T-helper 1 cell (primary cell): ENCODE results near the gene RGS9.
"Not testable (repeated sequence)": the region's sequence is repeated elsewhere in the genome, so short reads cannot be mapped to it uniquely, and the experiment has no call there.

Experiments used
- DNase-seq, 5 donors: peaks; one replicate each; pipeline ENCODE4 v3.0.0-alpha.2; 2012 to 2020

The RGS9 gene

DNA sequence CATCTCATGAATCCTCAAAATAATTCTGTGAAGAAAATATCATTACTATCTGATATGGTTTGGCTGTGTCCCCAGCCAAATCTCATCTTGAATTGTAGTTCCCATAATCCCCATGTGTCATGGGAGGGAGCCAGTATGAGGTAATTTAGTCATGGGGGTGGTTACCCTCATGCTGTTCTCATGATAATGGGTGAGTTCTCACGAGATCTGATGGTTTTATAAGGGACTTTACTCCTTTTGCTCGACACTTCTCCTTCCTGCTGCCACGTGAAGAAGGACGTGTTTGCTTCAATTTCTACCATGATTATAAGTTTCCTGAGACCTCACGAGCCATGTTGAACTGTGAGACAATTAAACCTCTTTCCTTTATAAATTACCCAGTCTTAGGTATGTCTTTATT, 20.7 kb upstream of the RGS9 start:
- not testable (repeated sequence) for DNase-seq

DNA sequence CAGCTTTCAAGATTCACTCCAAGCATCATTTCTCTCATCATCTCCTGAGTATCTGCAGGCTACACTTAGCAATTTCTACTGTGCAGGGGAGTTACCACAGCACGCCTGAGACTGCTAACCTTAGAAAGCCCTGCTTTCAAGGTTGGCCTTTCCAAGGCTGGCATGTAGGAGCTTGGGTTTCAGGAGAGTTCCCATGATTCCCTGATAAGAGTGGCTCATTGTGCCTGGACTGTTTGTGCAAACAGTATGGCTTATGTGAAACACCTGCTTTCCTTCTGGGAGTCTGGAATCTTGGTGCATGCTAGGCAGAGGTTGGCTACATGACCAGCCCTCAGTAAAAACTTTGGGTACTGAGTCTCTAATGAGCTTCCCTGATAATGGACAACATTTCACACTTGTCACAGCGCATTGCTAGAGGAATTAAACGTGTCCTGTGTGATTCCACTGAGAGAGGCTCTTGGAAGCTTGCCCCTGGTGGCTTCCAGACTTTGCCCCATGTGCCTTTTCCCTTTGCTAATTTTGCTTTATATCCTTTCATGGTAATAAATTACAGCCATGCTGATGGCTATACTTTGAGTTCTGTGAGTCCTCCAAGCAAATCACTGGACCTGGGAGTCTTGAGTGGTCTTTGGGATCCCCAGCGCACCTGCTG, 19.7 kb upstream of the RGS9 start:
- no peak for DNase-seq

DNA sequence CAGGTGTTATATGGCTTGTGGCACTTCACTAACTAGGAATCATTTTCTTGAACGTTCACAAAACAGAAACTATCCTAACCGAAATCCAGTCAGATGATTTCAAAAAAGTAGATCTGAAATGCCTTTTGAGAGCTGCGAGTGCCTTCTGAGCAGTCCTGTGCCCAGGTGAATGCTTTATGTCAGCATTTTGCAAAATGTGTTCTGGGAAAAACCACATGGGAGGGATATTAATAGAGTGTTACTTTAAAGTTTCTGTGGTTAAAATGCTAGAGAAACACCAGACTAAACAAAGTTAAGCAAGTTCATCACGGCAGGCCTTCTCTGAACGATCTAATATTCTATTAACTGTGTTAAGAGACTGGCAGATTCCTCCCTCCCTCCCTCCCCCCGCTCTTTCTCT, 15.8 kb upstream of the RGS9 start:
- peak in 1 of 5 donors; percentile 68 for DNase-seq

DNA sequence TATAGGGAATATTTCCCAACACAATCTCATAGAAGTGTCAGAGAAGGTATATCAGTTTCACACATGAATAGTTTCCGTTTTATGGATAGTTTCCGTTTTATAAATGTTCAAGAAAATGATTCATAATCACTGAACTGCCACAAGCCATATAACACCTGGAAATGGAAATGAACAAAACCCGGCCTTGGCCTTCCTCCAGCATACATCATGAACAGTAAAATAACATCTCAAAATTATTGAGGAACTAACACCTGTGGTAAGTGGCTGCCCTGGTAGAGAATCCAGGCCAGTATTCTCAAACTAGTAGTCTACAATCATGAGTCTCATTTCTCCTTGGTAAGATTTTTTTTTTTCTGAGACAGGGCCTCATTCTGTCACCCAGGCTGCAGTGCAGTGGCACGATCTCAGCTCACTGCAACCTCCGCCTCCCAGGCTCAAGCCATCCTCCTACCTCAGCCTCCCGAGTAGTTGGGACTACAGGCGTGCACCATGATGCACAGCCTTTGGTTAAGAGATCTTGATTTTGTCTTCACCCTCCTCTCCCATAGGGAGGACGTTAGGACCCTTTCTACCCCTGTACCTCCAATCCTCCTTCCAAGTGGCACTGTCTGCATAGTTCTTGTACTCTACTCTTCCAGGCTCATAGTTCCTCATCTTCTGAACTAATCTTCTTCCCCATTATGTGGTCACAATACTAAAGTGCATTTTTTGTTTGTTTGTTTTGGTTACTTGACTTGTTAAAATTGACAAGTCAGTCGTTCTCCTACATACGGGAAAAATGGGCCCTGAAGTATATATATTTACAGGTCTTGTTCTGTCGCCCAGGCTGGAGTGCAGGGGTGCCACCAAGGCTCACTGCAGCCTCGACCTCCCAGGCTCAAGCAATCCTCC, 15.0 kb upstream of the RGS9 start:
- DNase-seq = peak in 1 of 5 donors; percentile 59

DNA sequence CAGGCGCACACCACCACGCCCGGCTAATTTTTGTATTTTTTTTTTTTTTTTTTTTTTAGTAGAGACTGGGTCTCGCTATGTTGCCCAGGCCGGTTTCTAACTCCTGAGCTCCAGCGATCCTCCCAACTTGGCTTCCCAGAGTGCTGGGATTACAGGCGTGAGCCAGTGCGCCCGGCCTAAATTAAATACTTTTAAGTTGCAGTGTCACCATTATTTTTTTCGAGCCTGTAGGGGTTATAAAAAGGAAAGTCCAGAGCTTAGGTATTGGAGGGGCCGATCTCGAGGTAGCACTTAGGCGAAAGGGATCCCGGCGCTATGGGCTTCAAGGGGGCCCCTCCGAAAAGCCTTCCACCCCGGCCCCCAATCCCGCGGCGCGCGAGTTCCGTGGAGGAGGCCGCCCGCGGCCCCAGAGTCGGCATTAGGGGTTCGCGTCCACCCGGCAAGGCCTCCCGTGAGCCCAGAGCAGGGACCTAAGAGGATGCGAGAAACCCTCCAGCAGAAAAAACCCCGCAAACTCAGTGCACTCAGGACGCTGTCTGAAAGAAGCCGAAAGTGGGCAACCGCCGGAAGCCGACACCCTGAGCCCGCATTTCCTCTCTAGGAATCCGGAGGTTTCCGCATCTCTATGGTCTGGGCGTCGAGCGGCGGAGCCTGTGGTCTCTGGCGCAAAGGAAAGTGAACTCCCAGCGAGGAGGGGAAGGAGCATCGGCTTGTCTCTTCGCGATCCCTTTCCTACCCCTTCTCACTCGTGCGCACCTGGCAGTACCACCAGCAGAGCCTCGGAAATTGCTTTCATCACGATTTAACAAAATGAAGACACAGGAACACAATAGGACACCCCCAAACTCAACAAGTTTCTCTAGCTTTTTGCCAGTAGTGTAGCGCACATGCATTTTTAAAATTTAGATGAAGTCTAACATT, 14.1 kb upstream of the RGS9 start:
- peak; percentile 60 to 90 (median 73) for DNase-seq

DNA sequence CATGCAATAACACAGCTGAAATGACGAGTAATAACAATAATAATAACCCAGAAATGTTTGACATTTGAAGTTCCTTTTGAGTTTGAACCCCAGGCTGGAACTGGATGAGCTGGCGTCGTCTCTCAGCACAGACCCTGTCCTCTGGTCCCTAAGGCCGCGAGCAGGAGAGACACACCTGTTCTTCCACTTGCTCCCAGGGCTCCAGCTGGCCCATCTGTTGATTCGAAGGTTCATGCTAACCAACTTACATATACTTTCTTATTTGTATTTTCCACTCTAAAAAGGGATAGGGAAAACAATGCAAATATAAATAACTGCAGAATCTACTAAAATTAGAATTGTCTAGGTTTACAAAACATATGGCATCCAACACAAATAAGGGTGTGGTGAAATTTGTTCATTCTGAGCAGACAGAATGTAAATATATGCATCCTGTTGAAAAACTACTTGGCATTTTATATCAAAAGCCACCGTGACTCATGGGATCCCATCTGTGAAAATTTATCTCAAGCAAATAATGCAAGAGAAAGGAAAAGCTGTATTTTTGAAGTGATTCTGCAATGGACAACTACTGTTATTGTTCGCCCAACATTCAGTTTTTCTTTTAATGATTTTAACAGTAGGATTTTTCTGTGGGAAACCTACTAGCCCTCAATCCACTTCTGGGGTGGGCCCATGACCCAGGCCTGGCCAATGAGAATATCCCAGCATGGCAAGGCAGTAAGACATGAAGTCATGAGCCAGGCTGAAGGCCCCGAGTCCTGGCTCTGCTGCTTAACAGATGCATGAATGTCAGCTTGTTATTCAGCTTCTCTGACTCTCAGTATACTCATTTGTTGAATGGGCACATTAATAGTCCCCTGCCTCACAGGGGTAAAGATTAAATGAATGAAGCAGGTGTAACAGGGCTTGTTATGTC, 13.2 kb upstream of the RGS9 start:
- no peak for DNase-seq

DNA sequence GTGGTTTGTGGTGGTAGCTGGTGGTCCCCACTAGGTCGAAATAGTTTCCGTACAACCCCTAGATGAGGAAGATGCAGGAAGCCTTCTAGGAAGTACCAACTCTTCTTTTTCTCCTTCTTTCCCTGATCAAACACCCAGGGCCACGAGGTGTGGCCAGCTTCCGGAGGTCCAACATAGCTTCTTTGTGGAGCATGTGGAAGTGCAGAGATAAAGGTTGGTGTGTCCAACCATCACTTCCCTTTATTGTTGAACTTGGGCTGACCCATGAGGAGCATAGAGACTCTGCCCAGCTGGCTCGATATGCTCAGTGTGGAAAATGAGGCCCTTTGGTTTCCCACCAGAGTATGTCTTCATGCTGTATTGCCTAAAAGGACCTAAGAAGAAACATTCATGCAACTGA, 6.3 kb upstream of the RGS9 start:
- no peak for DNase-seq

DNA sequence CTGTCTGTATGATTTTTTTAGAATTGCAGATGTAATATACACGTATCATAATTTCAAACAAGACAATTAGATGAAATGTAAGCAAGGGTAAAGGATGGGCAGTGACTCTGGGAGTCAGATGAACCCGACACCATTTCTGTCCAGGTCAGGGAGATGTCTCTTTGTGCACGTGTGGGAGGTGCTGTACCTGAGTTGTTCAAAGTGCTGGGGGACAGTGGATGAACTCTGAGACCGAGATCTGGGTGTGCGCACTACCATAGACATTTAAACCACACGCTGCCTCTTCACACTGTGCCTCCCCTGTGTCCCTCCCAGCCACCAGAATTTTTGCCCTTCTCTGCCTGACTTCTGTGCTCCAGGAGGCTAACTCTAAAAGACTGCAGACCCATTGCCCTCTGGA, 5.9 kb upstream of the RGS9 start:
- no peak for DNase-seq

DNA sequence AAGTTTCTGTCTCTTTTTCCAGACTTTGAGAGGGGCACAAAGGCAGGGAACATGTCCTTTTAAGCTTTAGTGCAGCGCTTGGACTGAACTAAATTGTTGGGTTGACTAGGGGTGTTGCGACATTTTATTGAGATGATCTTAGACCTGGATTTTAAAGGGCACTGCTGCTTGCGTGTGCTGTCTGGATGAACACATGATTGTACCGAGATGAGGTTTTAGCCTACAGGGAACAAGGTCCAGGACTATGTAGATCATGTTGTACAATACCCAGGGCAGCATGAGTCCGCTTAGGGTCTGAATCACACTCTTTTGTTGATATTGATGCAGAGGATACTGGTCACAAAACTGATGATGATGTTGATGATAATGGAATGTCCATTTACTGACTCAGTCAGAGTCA, 5.2 kb upstream of the RGS9 start:
- no peak for DNase-seq

DNA sequence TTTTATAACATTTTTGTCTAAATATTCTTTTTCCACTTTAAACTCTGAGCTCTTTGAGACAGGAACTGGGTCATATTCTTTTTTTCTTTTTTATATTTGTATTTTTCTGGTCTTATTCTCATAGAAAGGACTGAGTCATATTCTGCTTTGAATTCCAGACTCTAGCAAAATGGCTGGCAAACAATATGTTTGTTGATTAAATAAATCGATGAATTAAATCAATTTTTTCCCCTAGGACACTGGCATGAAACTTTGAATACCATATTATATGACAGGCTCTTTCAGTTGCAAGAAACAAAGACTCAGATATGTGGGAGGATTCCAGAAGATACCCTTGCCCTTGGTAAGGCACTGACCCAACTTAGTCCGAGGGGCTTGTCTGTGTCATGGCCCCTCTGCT, 3.1 kb upstream of the RGS9 start:
- DNase-seq = no peak

DNA sequence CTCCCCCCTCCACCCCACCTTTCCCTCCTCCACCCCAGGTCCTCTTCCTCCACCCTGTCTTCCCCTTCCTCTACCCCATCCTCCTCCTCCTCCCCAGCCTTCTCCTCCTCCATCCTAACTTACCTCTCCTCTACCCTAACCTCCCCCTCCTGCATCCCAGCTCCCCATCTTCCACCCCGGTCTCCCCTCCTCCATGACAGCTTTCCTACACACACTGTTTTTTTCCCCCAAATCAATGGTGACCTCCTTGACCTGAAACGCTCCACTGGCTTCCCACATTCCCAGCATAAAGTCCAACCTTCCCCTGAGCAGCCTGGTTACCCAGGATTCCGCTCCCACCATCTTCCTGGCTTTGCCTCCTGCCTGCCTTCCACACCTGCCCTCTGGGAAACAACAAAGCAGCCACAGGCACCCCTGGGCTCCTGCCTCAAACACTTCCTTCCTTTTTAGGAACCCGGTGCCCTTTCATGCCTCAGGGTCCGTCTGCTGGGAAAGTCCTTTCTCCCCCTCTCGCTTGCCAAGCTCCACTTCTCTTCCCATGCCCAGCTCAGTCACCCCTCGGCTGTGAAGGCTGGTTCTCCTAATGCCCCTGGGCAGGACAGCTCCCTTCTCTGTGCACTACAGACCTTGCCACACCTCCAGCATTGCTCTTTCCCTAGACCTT, 2.1 kb downstream of the RGS9 start:
- no peak for DNase-seq

DNA sequence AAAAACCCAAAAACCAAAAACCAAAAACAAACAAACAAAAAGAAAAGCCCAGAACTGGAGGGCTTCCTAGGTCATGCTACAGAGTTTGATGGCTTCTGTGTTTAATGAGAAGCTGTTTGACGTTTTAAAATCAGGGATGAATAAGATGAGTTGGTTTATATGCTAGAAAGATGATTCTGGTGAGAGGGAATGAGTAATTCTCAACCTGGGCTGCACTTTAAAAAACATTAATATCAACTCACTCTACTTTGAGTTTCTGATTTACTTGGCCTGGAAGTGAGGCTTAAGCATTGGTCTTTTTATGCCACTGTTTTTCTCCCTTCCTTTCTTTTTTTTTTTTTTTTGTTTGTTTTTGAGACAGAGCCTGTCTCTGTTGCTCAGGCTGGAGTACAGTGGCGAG, 5.1 kb downstream of the RGS9 start:
- DNase-seq = no peak

DNA sequence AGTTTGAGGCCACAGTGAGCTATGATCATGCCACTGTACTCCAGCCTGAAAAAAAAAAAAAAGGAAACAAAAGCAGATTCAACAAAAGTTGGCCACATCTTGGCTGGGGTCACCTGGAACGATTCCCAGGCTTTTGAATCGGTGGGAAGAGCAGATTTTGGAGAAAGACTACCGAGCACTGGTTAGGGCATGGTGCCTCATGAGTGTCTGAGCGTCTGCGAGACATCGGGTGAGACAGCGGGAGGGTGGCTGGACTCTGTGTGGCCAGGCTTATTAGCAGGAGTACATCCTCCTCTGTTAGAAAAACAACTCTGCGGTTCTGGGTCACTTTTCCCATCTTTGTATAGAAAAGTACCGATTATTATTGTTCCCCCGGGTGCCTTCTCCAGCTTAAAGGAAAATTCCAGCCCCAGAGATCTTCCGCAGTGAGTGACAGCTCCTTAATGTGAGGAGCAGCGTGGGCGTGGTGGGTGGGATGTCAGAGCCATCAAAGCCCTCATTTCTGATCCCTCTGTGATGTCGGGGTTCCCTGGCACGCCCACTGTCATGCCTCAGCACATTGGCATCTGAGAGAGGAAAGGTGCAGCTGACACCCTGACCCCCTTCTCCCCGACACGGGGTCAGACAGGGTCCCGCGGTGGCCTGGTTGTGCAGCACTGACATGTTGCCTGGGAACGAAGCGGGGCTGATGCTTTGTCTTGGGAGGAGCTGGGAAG, 6.9 kb downstream of the RGS9 start:
- no peak for DNase-seq

DNA sequence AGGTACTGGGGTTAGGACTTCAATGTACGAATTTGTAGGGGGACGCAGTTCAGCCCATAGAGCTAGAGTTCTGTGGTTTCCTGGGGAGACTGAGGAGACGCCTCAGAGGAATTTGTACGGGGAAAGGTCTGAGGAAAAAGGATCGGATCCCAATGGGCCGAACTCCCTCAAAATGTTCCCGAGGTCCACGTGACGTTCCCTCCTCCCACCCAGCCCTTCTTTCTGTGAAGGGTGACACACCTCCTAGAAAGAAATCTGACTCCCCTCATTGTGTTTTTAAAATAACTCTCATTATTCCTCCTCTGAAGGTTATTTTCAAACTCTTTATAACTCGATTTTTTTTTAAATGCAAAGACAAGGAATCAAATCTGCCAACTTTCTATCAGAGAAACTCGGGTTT, 8.6 kb downstream of the RGS9 start:
- no peak for DNase-seq

DNA sequence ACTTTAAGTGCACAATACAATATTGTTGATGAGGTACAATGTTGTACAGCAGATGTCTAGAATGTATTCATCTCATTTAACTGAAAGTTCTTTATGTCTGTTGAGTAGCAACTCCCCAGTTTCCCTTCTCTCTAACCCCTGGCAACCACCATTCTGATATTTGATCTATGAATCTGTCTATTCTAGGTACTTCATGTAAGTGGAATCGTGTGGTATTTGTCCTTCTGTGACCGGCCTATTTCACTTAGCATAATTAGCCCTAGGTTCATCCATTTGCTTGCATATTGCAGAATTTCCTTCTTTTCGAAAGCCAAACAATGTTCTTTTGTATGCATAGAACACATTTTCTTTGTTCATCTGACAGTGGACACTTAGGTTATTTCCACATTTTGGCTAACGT, 10.8 kb downstream of the RGS9 start:
- no peak for DNase-seq

DNA sequence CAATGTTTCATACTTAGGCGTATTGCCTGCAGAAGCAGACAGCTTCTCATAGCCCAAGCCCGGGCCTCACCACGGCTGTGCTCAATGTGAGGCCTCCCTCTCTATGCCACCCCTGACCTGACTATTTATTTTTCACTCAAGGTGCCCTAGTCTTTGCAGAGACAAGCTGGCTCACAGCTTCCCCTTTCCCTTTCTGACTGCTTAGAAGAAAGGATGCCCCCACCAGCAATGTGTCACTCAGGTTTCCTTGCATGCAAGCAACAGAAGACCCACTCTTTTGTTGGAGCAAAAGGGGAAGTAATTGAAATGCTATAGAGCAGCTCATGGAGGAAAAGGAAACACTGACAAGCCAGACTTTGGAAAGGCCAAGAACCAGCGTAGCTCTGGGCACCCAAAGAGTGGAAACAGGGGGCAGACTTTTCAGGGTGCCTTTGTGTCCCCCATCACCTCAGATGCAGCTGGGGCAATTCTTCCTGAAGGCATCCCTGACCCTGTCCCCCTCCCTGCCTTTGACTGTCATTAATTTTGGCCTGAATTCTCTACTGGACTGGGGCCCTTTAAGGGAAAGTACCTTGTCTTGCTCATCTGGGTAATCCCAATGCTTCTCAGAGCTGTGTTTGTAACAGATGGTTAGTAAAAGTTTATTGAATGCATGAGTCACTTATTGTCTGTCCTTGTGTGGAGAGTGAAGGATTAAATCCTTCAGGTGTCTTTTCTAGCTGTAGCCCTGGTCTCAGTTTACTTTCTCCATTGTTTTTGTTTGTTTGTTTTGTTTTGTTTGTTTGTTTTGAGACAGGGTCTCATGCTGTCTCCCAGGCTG, 17.8 kb downstream of the RGS9 start:
- DNase-seq = peak in 1 of 5 donors; percentile 40

DNA sequence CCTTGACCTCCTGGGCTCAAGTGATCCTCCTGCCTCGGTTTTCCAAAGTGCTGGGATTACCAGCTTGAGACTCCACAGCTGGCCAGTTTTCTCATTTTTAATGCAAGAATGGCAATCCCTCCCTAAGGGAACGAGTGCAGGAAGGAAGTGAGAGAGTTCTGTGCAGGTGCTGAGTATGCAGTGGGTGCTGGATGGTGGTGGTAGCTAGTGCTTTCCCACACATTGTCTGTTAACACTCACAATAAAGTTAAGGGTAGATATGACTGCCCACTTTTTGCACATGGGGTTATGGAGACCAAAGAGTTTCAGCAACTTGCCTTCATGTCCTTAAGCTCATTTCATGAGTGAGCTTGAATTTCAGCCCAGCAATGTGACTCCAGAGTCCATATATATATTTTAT, 18.5 kb downstream of the RGS9 start:
- no peak for DNase-seq

DNA sequence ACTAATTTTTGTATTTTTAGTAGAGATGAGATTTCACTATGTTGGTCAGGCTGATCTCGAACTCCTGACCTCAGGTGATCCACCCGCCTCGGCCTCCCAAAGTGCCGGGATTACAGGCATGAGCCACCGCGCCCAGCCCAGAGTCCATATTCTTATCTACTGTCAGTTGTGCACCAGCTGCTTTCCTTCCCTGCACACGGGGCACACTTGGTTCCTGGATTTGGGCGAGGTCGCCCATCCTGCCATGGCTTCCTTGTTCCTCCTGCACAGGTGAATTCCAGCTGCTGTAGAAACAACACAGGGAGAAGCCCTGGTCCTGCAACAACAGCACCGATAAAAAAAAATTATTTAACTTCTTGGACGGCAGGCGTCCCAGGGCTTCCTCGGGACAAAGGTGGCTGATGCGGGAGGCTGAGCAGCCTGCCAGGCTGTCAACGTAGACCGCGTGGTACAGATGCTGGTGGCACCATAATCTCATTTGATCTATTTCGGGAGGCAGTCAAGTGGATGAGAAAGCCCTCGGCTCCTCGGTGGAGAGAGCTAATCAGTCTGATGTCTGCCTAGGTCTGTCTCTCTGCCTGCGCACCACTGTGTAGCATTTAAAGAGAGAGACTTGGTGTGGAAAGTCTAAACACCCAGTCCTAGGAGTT, 19.1 kb downstream of the RGS9 start:
- no peak for DNase-seq

DNA sequence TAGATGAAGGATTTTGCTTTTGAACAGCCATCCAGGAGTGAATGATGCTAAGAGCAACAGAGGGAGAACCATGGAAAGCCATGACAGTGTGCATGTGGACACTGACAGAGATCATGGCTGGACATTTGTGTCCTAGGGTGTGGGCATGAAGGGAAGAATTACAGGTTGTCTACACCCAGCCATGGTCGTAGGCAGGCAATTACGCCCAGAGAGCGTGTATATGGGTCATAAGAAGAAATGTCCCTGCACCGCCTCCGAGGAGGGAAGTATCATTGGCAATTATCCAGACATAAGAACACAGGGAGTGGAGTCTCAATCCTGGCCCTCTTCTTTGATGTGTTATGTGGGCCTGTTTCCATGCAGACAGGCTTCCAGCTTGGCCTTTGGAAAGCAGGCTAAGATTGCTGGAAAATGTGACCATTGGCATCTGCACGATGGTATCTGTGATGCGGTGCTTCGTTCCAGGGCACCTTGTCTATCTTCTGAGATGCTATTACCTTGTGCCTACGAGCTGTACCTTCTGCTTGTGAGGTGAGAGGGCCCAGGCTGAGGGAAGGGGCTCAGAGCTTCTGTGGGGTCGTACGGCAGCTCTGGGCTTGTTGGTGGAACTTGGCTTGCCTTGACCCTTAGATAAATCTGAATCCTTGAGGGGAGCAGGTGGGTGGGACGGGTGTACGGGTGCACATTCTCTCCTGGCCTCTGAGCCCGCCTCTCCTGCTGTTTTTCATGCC, 19.8 kb downstream of the RGS9 start:
- no peak for DNase-seq
